NT2/D1 (cell line): ENCODE data around the gene PNPLA6.

ENCODE experiments used
- DNase-seq: peaks from one replicate; pipeline ENCODE4 v3.0.0-alpha.2; 2011; ENCODE audit warnings: low read depth, low spot score
- H3K27me3 ChIP-seq: 2 replicates; pipeline ENCODE4 v1.6.0; 2011; ENCODE audit warnings: mild to moderate bottlenecking; ENCODE audit not compliant: insufficient read length, insufficient read depth
- H3K36me3 ChIP-seq: 2 replicates; pipeline ENCODE4 v1.6.1; 2011; ENCODE audit warnings: mild to moderate bottlenecking, low read length, mixed read lengths; ENCODE audit not compliant: insufficient read depth, insufficient read length
- H3K4me1 ChIP-seq: 2 replicates; pipeline ENCODE4 v1.5.1; 2011; ENCODE audit not compliant: insufficient read depth, insufficient read length
- H3K4me3 ChIP-seq: 2 replicates; pipeline ENCODE4 v1.5.1; 2011; ENCODE audit warnings: low read depth; ENCODE audit not compliant: insufficient read length
- H3K9ac ChIP-seq: 2 replicates; pipeline ENCODE4 v1.6.0; 2011; ENCODE audit warnings: low read depth; ENCODE audit not compliant: insufficient read length
- H3K9me3 ChIP-seq: 2 replicates; pipeline ENCODE4 v1.5.1; 2011; ENCODE audit warnings: mild to moderate bottlenecking, low read length; ENCODE audit not compliant: insufficient read depth
- SUZ12 ChIP-seq: IDR thresholded peaks from 2 replicates; pipeline ENCODE4 v1.6.1; 2011; ENCODE audit not compliant: insufficient read length, insufficient read depth; ENCODE audit errors: extremely low read depth
- YY1 ChIP-seq: IDR thresholded peaks from 2 replicates; pipeline ENCODE4 v1.6.1; 2011; ENCODE audit not compliant: insufficient read length, insufficient read depth
- ZNF274 ChIP-seq: IDR thresholded peaks from 2 replicates; pipeline ENCODE4 v1.6.1; 2011; ENCODE audit warnings: mild to moderate bottlenecking, low read depth, low read length

The PNPLA6 gene

GRCh38 chr19:7522923-7523667, 12.4 kb upstream of the PNPLA6 start:
- no peak for DNase-seq
- TF ChIP-seq SUZ12 (no peak), YY1 (no peak), ZNF274 (no peak)
- H3K4me1 ChIP-seq, result peaks cover 7% of the 10 kb centered on the region

GRCh38 chr19:7524523-7524922, 11.0 kb upstream of the PNPLA6 start:
- Histone ChIP-seq H3K4me1 (peaks cover 7% of the 10 kb centered on the region), H3K9ac (no peak overlapping the region), H3K27me3 (peaks cover 4% of the 10 kb centered on the region), H3K4me3 (no peak overlapping the region), H3K36me3 (peaks cover 62% of the 10 kb centered on the region), H3K9me3 (no peaks in the 10 kb centered on the region)
- TF ChIP-seq ZNF274, result no peak
- no peak for TF ChIP-seq SUZ12
- TF ChIP-seq YY1, result no peak
- no peak for DNase-seq

More at GRCh38 chr19:7522923-7523667, 12.4 kb upstream of the PNPLA6 start:
- peak overlapping the region; percentile 89 for H3K9ac ChIP-seq
- H3K36me3 ChIP-seq, result peaks cover 53% of the 10 kb centered on the region
- peak overlapping the region; percentile 75 for H3K4me3 ChIP-seq
- no peaks in the 10 kb centered on the region for H3K9me3 ChIP-seq
- H3K27me3 ChIP-seq, result peaks cover 4% of the 10 kb centered on the region

GRCh38 chr19:7524992-7525739, 10.4 kb upstream of the PNPLA6 start:
- peaks cover 4% of the 10 kb centered on the region for H3K27me3 ChIP-seq
- no peak overlapping the region for H3K4me3 ChIP-seq
- TF ChIP-seq YY1 (no peak), SUZ12 (no peak), ZNF274 (no peak)
- H3K4me1 ChIP-seq, result peaks cover 7% of the 10 kb centered on the region
- H3K9ac ChIP-seq, result no peak overlapping the region
- peaks cover 64% of the 10 kb centered on the region for H3K36me3 ChIP-seq
- no peak for DNase-seq
- no peaks in the 10 kb centered on the region for H3K9me3 ChIP-seq

- no peak for DNase-seq
- Histone ChIP-seq H3K27me3 (peaks cover 4% of the 10 kb centered on the region), H3K36me3 (peaks cover 62% of the 10 kb centered on the region), H3K9me3 (no peaks in the 10 kb centered on the region), H3K4me3 (no peak overlapping the region), H3K9ac (no peak overlapping the region), H3K4me1 (peaks cover 7% of the 10 kb centered on the region)
- no peak for TF ChIP-seq YY1
- no peak for TF ChIP-seq SUZ12
- TF ChIP-seq ZNF274, result no peak
Measured at GRCh38 chr19:7526059-7526929, 9.2 kb upstream of the PNPLA6 start.

GRCh38 chr19:7527516-7528191, 7.9 kb upstream of the PNPLA6 start:
- no peaks in the 10 kb centered on the region for H3K9me3 ChIP-seq
- no peak overlapping the region for H3K4me3 ChIP-seq
- H3K4me1 ChIP-seq, result peaks cover 7% of the 10 kb centered on the region
- DNase-seq, result no peak
- no peak overlapping the region for H3K9ac ChIP-seq
- peaks cover 70% of the 10 kb centered on the region for H3K36me3 ChIP-seq
- no peak for TF ChIP-seq ZNF274
- peaks cover 4% of the 10 kb centered on the region for H3K27me3 ChIP-seq

GRCh38 chr19:7528192-7528519, 7.4 kb upstream of the PNPLA6 start:
- Histone ChIP-seq H3K4me3 (no peak overlapping the region), H3K9me3 (no peaks in the 10 kb centered on the region), H3K27me3 (peaks cover 4% of the 10 kb centered on the region), H3K36me3 (peaks cover 75% of the 10 kb centered on the region), H3K4me1 (peaks cover 8% of the 10 kb centered on the region), H3K9ac (no peak overlapping the region)
- no peak for DNase-seq
- TF ChIP-seq ZNF274 (no peak), SUZ12 (no peak), YY1 (no peak)
